HG03066 (cell line): ENCODE data around the gene PINK1.
A peak's percentile ranks its signal among the peaks of the same experiment; 100 is the strongest.
"Not testable (repeated sequence)": the region's sequence is repeated elsewhere in the genome, so short reads cannot be mapped to it uniquely, and the experiment has no call there.

Experiments used
- ATAC-seq: cut with Tn5 transposase; IDR thresholded peaks from one replicate; pipeline ENCODE4 v1.9.1; 2021; ENCODE audit warnings: low read depth; ENCODE audit not compliant: unreplicated experiment

PINK1 gene

GRCh38 chr1:20633190-20634064, at the start of gene PINK1:
Gene PINK1 (plus strand): TSS chr1:20633458. CDS start chr1:20633549, 91 bp downstream.
- ATAC-seq = peak; percentile 64

DNA sequence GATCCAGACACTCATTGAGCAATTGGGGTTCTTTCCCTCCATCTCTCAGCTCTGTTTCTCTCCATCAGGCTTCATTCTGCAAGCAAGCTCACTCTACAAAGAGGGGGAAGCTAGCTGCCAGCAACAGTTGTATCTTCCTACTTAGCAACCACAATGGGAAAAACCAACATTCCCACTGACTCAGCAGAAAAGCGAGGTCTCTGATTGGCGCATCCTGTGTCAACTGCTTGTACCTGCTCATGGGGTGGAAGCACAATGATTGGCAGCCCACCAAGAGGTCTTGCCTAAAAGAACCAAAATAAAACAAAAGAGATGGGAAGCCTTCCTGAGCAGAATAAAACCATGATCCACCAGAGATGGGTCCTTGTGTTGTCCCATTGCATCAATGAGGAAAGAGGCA, 48.4 kb upstream of the PINK1 start:
- no peak for ATAC-seq

DNA sequence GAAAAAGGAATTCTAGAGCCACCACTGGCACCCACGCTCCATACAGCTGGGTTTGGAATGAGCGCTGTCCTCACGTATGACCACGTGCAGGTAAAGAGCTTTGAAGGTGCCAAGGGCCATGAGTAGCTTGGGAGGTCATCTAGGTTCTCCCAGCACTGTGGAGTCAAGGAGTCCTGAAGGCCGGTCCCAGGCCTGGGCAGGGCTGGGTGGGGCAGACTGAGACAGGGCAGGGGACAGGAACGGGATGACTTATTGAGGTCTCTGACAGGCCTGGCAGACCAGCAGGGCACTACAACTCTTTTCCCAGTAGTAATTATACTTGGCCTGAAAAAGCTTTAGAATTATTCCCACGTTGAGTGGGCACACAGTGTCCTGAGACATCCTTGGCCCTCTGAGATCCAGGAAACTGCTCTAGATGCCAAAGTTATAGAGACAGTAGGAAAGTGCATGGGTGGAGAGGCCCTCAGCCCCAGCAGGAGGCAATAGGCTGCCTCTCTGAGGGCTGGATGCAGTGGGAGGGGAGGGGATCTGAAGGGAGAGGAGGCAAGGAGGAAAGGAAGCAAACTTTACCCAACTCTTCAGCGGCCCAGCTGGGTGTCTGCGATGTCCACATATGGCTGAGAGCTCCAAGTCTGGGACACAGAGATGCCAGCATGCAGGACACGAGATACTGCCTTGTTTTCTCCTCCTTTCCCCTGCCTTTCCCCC, 46.2 kb upstream of the PINK1 start:
- ATAC-seq = no peak

DNA sequence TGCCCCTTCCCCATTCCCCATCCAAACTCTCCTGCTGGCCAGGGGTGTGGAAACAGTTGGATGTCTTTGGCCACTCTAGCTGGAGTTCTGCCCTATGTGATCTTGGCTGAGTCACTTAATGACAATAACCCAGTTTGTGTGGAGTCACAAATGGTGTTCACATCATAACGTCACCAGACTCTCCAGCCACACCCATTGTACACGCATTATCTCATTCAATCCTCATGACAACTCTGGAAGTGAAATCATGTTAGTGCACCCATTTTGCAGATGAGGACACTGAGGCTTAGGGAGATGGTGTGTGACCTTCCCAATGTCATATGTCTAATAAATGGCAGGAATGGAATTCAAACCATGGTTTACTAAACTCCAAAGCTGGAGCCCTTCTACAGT, 45.6 kb upstream of the PINK1 start:
- no peak for ATAC-seq

GRCh38 chr1:20588634-20589225, 44.5 kb upstream of the PINK1 start, which contains the start of gene CDA:
Gene CDA (plus strand): TSS chr1:20589097. CDS start chr1:20589130, 33 bp downstream.
- ATAC-seq = no peak

DNA sequence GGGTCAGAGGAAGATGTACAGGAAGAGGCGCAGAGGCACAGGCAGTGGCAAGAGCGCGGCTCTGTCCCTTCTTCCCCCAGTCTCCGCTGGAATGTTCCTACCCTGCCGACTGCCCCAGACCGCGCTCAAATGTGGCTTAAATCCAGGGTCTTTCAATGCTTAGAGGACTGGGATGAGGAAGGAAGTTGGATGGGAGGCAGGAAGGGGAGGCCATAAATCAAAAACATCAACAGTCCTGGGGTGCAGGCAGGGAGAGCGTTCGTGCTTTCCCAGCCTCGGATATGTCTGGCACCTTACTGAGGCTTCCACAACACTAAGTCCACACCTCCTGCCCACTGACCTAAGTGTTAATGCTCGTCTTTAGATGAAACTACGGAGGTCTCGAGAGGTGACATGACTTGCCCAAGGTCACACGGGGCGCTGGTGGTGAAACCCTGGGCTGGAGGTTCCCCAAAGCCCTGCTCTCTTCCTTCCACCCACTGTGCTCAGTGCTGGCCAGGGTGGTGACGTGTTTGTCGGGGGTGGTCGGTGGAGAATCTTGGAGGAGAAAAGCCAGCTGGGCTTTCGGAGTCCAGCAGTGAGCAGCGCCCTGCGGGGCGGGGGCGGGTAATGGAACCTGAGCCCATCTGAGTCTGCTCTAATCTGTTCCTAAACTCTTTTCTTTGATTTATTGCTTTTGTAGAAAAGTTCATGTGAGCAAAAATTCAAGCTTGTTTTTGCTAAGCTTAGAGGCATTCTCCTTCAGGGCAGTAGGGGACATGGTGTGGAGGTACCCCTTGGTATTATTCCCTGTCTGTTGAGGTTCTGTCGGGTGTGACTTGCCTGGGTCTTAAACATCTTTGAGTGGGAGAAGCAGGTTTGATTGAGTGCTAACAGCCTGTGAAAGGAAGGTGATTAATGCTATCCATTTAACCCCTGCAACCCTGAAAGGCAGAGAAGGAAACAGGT, 43.7 kb upstream of the PINK1 start:
- ATAC-seq = no peak

- ATAC-seq = no peak
Measured at GRCh38 chr1:20590306-20590777, 42.9 kb upstream of the PINK1 start.

- ATAC-seq = no peak
Measured at GRCh38 chr1:20593756-20594155, 39.5 kb upstream of the PINK1 start.

- ATAC-seq = no peak
Measured at GRCh38 chr1:20594746-20595145, 38.5 kb upstream of the PINK1 start.

- no peak for ATAC-seq
Measured at GRCh38 chr1:20596106-20596505, 37.2 kb upstream of the PINK1 start.

GRCh38 chr1:20597650-20598049, 35.6 kb upstream of the PINK1 start:
- no peak for ATAC-seq

GRCh38 chr1:20600156-20600555, 33.1 kb upstream of the PINK1 start:
- no peak for ATAC-seq

DNA sequence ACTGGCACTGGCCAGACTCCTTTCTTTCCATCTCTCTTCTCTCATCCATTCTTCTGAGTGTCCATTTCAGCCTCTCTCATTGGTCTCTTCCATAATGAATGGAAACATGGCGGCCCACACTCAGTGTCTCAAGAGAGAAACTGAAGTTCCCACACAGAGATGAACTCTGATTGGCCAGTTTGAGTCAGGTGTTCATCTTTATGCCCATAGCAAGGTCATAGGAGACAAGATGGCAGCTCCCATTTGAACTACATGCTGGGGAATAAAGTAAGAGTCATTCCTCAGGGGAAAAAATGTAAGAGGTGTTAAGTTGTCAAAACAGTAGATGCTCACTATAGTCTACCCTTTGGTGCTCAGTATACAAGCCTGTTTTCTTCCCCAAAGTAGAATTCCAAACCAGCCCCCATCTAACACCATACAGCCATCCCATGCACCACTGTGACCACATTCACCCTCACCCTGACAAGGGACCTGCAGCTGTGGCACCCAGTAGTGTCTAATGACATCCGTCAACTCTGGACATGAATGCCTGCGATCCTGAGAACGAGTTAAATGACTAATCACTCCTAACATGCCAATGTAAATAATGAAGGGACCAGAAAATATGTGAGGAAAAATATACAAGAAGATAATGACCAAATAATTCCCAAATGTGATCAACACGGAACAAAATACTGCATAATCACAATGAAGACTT, 32.0 kb upstream of the PINK1 start:
- ATAC-seq = no peak

GRCh38 chr1:20602851-20603450, 30.3 kb upstream of the PINK1 start:
- ATAC-seq = no peak

DNA sequence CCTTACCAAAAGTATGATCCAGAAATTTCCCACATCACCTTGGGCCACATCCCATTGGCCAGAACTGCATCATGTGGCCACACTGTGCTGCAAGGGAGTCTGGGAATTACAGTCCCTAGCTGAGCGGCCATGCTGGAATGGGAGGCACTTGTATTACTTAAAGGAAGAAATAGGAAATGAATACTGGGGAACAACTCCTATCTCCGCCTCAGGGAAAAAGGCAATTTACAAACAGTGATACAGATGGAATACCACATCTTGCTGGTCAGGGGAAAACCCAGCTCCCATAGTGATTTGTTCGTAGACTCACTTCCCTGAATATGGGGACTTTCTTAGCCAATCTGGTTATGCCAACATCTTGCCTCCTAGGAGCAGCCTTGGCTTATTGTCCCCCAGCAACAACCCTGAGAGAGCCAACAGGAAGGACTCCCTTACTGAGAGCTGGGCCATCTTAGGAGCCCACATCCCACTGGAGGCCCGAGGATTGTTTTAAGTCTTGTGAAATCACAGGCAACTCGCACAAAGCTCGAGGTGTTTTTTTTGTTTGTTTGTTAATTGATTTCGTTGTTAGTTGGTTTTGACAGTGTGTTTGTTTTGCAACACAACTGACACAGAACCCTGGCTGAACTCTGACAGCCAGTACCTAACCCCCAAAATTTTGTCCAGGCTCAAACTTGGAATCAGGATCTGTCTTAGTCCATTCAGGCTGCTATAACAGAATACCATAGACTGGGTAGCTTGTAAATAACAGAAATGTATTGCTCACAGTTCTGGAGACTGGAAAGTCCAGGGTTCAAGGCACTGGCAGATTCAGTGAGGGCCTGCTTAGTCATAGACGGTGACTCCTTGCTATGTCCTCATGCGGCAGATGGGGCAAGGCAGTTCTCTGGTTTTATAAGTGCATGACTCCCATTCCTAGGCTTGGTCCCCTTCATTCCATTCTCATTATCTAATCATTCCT, 29.5 kb upstream of the PINK1 start:
- no peak for ATAC-seq

DNA sequence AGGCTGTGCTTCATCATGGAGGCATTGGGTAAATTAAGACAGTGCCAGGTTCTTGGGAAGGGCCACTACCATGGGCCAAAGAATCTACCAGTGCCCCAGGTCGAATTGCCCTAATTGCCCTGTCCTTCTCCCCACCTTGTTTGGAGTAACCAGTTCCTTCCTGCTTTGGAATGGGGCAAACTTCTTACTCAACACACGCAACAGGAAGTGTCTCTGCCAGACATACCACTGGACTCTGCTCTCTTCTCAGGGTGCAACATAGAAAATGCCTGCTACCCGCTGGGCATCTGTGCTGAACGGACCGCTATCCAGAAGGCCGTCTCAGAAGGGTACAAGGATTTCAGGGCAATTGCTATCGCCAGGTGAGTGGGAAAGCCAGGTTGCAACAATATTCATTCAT, 28.6 kb upstream of the PINK1 start:
- no peak for ATAC-seq

GRCh38 chr1:20606801-20607570, 26.3 kb upstream of the PINK1 start:
- not testable (repeated sequence) for ATAC-seq
